ENCODE results near the gene PTPRG.

PTPRG gene

GRCh38 chr3:62027241-62027640 lies 465.9 kb downstream of the PTPRG start:
- no peak for TF ChIP-seq POLR2AphosphoS5 (IDR thresholded peaks at IDR 0.05; ENCODE audit: low read depth, low read length)

GRCh38 chr3:62027796-62028195 lies 466.4 kb downstream of the PTPRG start:
- TF ChIP-seq REST (IDR thresholded peaks at IDR 0.05; ENCODE audit: insufficient read depth in 1 of 2, low read depth in 2 of 2, low read length in 2 of 2) (no peak), TAF1 (IDR thresholded peaks at IDR 0.05; ENCODE audit: borderline replicate concordance, insufficient read depth, low read length) (no peak)

GRCh38 chr3:62028236-62028635 lies 466.9 kb downstream of the PTPRG start:
- TF ChIP-seq TAF1 (IDR thresholded peaks at IDR 0.05; ENCODE audit: borderline replicate concordance, insufficient read depth, low read length) (no peak), SIN3A (IDR thresholded peaks at IDR 0.05; ENCODE audit: borderline replicate concordance, insufficient read depth, low read length) (no peak), REST (IDR thresholded peaks at IDR 0.05; ENCODE audit: insufficient read depth in 1 of 2, low read depth in 2 of 2, low read length in 2 of 2) (no peak), POLR2AphosphoS5 (IDR thresholded peaks at IDR 0.05; ENCODE audit: low read depth, low read length) (no peak), FOXP2 (optimal IDR thresholded peaks at IDR 0.05; ENCODE audit: borderline replicate concordance, extremely low read depth, extremely low read length, insufficient read depth) (no peak)

- no peak for TF ChIP-seq SIN3A (IDR thresholded peaks at IDR 0.05; ENCODE audit: borderline replicate concordance, insufficient read depth, low read length)
- TF ChIP-seq FOXP2 (optimal IDR thresholded peaks at IDR 0.05; ENCODE audit: borderline replicate concordance, extremely low read depth, extremely low read length, insufficient read depth): no peak
- no peak for TF ChIP-seq REST (IDR thresholded peaks at IDR 0.05; ENCODE audit: insufficient read depth in 1 of 2, low read depth in 2 of 2, low read length in 2 of 2)
- TF ChIP-seq TAF1 (IDR thresholded peaks at IDR 0.05; ENCODE audit: borderline replicate concordance, insufficient read depth, low read length): no peak
- TF ChIP-seq POLR2AphosphoS5 (IDR thresholded peaks at IDR 0.05; ENCODE audit: low read depth, low read length): no peak
These were observed 471.4 kb downstream of the PTPRG start for GRCh38 chr3:62032738-62033137.

- TF ChIP-seq SIN3A (IDR thresholded peaks at IDR 0.05; ENCODE audit: borderline replicate concordance, insufficient read depth, low read length): no peak
- TF ChIP-seq POLR2AphosphoS5 (IDR thresholded peaks at IDR 0.05; ENCODE audit: low read depth, low read length): no peak
- no peak for TF ChIP-seq FOXP2 (optimal IDR thresholded peaks at IDR 0.05; ENCODE audit: borderline replicate concordance, extremely low read depth, extremely low read length, insufficient read depth)
- no peak for TF ChIP-seq REST (IDR thresholded peaks at IDR 0.05; ENCODE audit: insufficient read depth in 1 of 2, low read depth in 2 of 2, low read length in 2 of 2)
- no peak for TF ChIP-seq TAF1 (IDR thresholded peaks at IDR 0.05; ENCODE audit: borderline replicate concordance, insufficient read depth, low read length)
These were observed 474.2 kb downstream of the PTPRG start for GRCh38 chr3:62035402-62036057.

Data from PFSK-1 (cell line).